Ishikawa (cell line): Measurements from ENCODE around the gene RNASE8.

ENCODE experiments used
- CEBPB ChIP-seq: IDR thresholded peaks from 2 replicates; pipeline ENCODE4 v1.6.1; 2012
- CREB1 ChIP-seq: IDR thresholded peaks from 2 replicates; pipeline ENCODE4 v1.6.1; 2012; ENCODE audit warnings: low read depth
- EGR1 ChIP-seq: IDR thresholded peaks from 2 replicates; pipeline ENCODE4 v1.6.1; 2012
- EP300 ChIP-seq: IDR thresholded peaks from 2 replicates; pipeline ENCODE4 v1.6.1; 2012; ENCODE audit warnings: borderline replicate concordance
- FOXM1 ChIP-seq: IDR thresholded peaks from 2 replicates; pipeline ENCODE4 v1.6.1; 2012; ENCODE audit warnings: low read depth, borderline replicate concordance
- MAX ChIP-seq: IDR thresholded peaks from 2 replicates; pipeline ENCODE4 v1.6.1; 2012
- NFIC ChIP-seq: IDR thresholded peaks from 2 replicates; pipeline ENCODE4 v1.6.1; 2012
- RAD21 ChIP-seq: IDR thresholded peaks from 2 replicates; pipeline ENCODE4 v1.6.1; 2012; ENCODE audit warnings: low read depth
- REST ChIP-seq: IDR thresholded peaks from 2 replicates; pipeline ENCODE4 v1.6.1; 2012; ENCODE audit warnings: low read depth, mild to moderate bottlenecking
- TAF1 ChIP-seq: IDR thresholded peaks from 2 replicates; pipeline ENCODE4 v1.6.1; 2012; ENCODE audit warnings: low read depth, mild to moderate bottlenecking
- TCF12 ChIP-seq: IDR thresholded peaks from 2 replicates; pipeline ENCODE4 v1.6.1; 2012; ENCODE audit warnings: low read depth
- TEAD4 ChIP-seq: IDR thresholded peaks from 2 replicates; pipeline ENCODE4 v1.6.1; 2012
- USF1 ChIP-seq: IDR thresholded peaks from 2 replicates; pipeline ENCODE4 v1.6.1; 2012
- YY1 ChIP-seq: IDR thresholded peaks from 2 replicates; pipeline ENCODE4 v1.6.1; 2012; ENCODE audit warnings: low read depth
- ZBTB7A ChIP-seq: IDR thresholded peaks from 2 replicates; pipeline ENCODE4 v1.6.1; 2012; ENCODE audit warnings: low read depth

Gene RNASE8

GRCh38 chr14:21043387-21043973, 14.1 kb upstream of the RNASE8 start:
- no peak for TF ChIP-seq CREB1
- no peak for TF ChIP-seq FOXM1
- TF ChIP-seq RAD21: no peak
- no peak for TF ChIP-seq TAF1

GRCh38 chr14:21043974-21044618, 13.5 kb upstream of the RNASE8 start:
- TF ChIP-seq CEBPB: peak; percentile 62
- no peak for TF ChIP-seq FOXM1
- no peak for TF ChIP-seq REST
- TF ChIP-seq EGR1: no peak
- TF ChIP-seq EP300: no peak

- TF ChIP-seq TCF12 (no peak), YY1 (no peak), ZBTB7A (no peak), FOXM1 (no peak), RAD21 (no peak), EGR1 (no peak), CEBPB (no peak), TEAD4 (no peak), TAF1 (no peak), USF1 (no peak), REST (no peak), MAX (no peak), CREB1 (no peak)
Measured at GRCh38 chr14:21047378-21047781, 10.2 kb upstream of the RNASE8 start.

- no peak for TF ChIP-seq TCF12
Measured at GRCh38 chr14:21048638-21049037, 9.0 kb upstream of the RNASE8 start.

- TF ChIP-seq EP300 (no peak), TEAD4 (no peak), TCF12 (no peak), TAF1 (no peak), EGR1 (no peak), FOXM1 (no peak), RAD21 (no peak), ZBTB7A (no peak), CREB1 (no peak), NFIC (no peak), USF1 (no peak), YY1 (no peak), REST (no peak), CEBPB (no peak)
Measured at GRCh38 chr14:21049271-21049673, 8.3 kb upstream of the RNASE8 start.
